Immature natural killer cell (primary cell): ENCODE results near the gene GFOD1. TPM values are rescaled to one million over a fixed set of nuclear protein-coding genes. Genes with fewer than 3 reads are reported as not detected.

Source experiments
- DNase-seq, 3 donors: peaks; one replicate each; pipeline ENCODE4 v3.0.0; 2022; ENCODE audit warnings: mixed read lengths in 1 of 3
- H3K27ac Mint-ChIP-seq, 6 donors: one replicate each; pipeline ENCODE4 v1.8.0; 2020; ENCODE audit warnings: mixed read lengths in 6 of 6, mild to moderate bottlenecking in 5 of 6, inconsistent platforms in 4 of 6, moderate library complexity in 3 of 6
- H3K27me3 Mint-ChIP-seq, 3 donors: one replicate each; pipeline ENCODE4 v1.8.0; 2020 to 2021; ENCODE audit warnings: low read depth in 3 of 3, mild to moderate bottlenecking in 3 of 3, mixed read lengths in 3 of 3, moderate library complexity in 3 of 3, inconsistent platforms in 1 of 3
- H3K36me3 Mint-ChIP-seq, 3 donors: one replicate each; pipeline ENCODE4 v1.8.0; 2020; ENCODE audit warnings: mixed read lengths in 3 of 3, inconsistent platforms in 2 of 3, mild to moderate bottlenecking in 2 of 3
- H3K4me1 Mint-ChIP-seq, 2 donors: one replicate each; pipeline ENCODE4 v1.8.0; 2020; ENCODE audit warnings: inconsistent platforms in 2 of 2, mild to moderate bottlenecking in 2 of 2, mixed read lengths in 2 of 2, moderate library complexity in 1 of 2
- H3K4me3 Mint-ChIP-seq, 5 donors: one replicate each; pipeline ENCODE4 v1.8.0; 2020; ENCODE audit warnings: mild to moderate bottlenecking in 5 of 5, mixed read lengths in 5 of 5, inconsistent platforms in 3 of 5, moderate library complexity in 3 of 5
- H3K9me3 Mint-ChIP-seq, 6 donors: one replicate each; pipeline ENCODE4 v1.8.0; 2020; ENCODE audit warnings: mild to moderate bottlenecking in 6 of 6, mixed read lengths in 6 of 6, inconsistent platforms in 4 of 6, moderate library complexity in 3 of 6
- polyA plus RNA-seq, 3 donors: library from polyadenylated mRNA; unstranded; fragments of 300-500 nt; fragmentation: Illumina TruSeq; gene quantifications; one replicate each; pipeline ENCODE4 v1.2.3, GENCODE V29; 2021

GFOD1 gene
- polyA plus RNA-seq, 3 donors from 2014 or later = 22.5 to 68.8 (median 49.3) TPM

DNA sequence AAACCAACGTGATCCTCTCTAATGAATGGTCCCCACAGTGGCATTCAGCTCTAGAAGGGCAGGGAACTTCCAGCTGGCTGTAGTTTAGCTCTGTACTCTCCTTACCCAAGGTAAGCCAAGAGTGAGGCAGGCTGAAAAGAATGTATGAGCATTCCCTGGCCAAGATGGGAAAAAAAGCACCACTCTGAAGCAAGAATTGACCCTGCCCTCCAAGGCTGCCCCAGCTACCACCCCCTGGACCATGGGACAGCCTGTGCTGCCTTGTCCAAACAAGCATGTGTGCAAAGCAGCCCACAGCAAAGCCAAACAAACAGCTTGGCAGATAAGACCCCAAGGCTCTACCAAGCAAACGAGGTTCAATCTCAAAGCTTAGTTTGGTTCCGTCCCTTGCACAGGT, 73.9 kb downstream of the GFOD1 start:
- Mint-ChIP-seq H3K4me1 (peaks cover 89 to 98% of the 10 kb centered on the region in 2 donors), H3K9me3 (no peaks in the 10 kb centered on the region), H3K36me3 (peaks cover 4 to 13% (median 11%) of the 10 kb centered on the region in 3 donors), H3K27me3 (no peaks in the 10 kb centered on the region), H3K27ac (peak overlapping the region; percentile 72 to 92 (median 80)), H3K4me3 (no peak overlapping the region)
- no peak for DNase-seq

DNA sequence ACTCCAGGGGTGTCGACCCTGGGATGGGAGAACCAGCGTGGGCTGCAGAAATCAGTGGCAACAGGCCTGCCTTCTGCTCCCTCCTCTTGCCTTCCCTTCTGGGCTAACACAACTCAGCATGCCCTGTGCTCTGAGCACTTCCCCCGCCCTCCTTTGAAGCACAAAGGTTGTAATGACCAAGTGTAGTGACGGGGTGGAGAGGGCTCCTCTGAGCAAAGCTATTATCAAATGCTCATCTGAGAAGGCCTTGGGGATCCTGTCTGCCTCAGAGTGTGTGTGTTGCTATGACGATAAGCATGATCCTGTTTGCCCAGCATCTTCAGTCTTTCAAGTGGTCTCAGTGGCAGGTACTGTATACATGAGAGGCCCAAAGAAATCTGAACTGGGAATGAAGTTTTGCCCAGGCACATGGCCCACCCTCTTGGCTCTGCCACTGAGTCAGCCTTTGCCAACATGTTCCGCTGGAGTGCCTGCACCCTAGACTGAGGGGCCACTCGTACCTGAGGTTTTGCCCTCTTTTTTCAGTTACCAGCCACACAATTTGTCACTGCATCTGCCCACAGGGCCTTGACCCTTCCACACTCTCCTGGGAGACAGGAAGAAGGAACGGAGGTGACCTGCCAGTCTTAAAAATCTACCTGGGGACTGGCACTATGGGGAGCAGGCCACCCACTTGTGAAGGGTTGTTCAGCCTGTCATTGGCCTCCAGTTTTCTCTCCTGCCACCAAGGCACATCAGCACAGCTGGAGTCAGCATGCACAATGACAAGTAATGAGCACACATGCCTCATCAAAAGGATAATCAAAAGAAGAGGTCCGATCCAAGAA, 74.5 kb downstream of the GFOD1 start:
- Mint-ChIP-seq H3K9me3 (no peaks in the 10 kb centered on the region), H3K27ac (peak overlapping the region; percentile 72 to 92 (median 80)), H3K27me3 (no peaks in the 10 kb centered on the region), H3K4me1 (peaks cover 89 to 98% of the 10 kb centered on the region in 2 donors), H3K36me3 (peaks cover 0 to 11% (median 8%) of the 10 kb centered on the region in 3 donors), H3K4me3 (no peak overlapping the region)
- DNase-seq = no peak

DNA sequence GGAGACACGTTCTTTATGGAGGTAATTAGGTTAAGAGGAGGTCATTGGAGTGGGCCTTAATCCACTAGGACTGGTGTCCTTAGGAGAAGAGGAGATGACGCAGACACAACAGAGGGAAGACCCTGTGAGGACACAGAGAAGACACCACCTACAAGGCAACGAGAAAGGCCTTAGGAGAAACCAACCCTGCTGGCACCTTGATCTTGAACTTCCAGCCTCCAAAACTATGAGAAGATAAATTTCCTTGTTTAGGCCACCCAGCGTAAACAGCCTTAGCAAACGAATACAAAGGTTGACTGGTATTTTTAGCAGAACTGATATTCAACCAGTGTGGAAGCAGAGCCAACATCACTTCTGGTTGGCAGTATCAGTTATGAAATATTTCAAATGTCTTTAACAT, 75.2 kb downstream of the GFOD1 start:
- no peak for DNase-seq
- Mint-ChIP-seq H3K36me3 (peaks cover 0 to 11% (median 9%) of the 10 kb centered on the region in 3 donors), H3K4me3 (no peak overlapping the region), H3K4me1 (peaks cover 90 to 98% of the 10 kb centered on the region in 2 donors), H3K27me3 (no peaks in the 10 kb centered on the region), H3K9me3 (no peaks in the 10 kb centered on the region), H3K27ac (peak overlapping the region; percentile 53 to 92 (median 78))

DNA sequence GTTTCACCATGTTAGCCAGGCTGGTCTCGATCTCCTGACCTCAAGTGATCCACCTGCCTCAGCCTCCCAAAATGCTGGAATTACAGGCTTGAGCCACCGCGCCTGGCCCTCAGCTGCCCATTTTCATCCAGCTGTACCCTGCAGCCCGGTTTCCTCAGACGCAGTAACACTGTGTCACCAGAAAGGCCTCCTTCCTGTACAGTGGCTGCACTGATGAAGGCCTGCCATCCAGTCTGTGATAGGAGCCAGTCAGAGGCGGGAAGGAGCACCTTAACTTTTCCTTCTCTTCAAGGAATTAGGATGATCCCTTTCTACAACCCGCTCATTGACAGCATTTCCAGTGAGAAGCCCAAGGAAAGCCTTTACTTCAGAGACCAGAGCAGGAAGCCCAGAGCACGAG, 75.9 kb downstream of the GFOD1 start:
- no peaks in the 10 kb centered on the region for H3K27me3 Mint-ChIP-seq
- H3K27ac Mint-ChIP-seq = peak overlapping the region; percentile 53 to 92 (median 81)
- H3K9me3 Mint-ChIP-seq = no peaks in the 10 kb centered on the region
- H3K4me1 Mint-ChIP-seq = peaks cover 93 to 100% of the 10 kb centered on the region in 2 donors
- H3K4me3 Mint-ChIP-seq = peak overlapping the region in 3 of 5 donors; percentile 25 to 50 (median 47)
- DNase-seq = no peak
- peaks cover 0 to 15% (median 7%) of the 10 kb centered on the region in 3 donors for H3K36me3 Mint-ChIP-seq

DNA sequence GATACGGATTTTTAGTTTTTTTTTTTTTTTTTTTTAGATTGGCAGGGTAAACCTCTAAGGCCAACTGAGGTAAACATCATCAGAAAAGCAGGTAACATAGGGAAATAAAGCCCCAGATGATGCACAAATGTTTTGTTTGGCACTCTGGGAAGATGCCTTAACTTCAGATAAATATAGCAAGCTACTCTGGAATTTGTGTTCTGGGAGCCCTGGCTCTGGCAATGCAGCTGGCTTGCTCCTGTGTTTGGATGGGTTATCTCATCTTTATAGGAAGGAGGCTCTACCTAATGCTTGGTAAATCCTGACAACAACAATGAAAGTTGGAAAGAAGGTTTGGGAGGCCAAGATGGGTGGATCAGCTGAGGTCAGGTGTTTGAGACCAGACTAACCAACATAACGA, 77.4 kb downstream of the GFOD1 start:
- Mint-ChIP-seq H3K36me3 (peaks cover 0 to 10% (median 0%) of the 10 kb centered on the region in 3 donors), H3K9me3 (no peaks in the 10 kb centered on the region), H3K4me3 (no peak overlapping the region), H3K27me3 (no peaks in the 10 kb centered on the region), H3K4me1 (peaks cover 96 to 100% of the 10 kb centered on the region in 2 donors), H3K27ac (peak overlapping the region; percentile 67 to 92 (median 82))
- DNase-seq = no peak

DNA sequence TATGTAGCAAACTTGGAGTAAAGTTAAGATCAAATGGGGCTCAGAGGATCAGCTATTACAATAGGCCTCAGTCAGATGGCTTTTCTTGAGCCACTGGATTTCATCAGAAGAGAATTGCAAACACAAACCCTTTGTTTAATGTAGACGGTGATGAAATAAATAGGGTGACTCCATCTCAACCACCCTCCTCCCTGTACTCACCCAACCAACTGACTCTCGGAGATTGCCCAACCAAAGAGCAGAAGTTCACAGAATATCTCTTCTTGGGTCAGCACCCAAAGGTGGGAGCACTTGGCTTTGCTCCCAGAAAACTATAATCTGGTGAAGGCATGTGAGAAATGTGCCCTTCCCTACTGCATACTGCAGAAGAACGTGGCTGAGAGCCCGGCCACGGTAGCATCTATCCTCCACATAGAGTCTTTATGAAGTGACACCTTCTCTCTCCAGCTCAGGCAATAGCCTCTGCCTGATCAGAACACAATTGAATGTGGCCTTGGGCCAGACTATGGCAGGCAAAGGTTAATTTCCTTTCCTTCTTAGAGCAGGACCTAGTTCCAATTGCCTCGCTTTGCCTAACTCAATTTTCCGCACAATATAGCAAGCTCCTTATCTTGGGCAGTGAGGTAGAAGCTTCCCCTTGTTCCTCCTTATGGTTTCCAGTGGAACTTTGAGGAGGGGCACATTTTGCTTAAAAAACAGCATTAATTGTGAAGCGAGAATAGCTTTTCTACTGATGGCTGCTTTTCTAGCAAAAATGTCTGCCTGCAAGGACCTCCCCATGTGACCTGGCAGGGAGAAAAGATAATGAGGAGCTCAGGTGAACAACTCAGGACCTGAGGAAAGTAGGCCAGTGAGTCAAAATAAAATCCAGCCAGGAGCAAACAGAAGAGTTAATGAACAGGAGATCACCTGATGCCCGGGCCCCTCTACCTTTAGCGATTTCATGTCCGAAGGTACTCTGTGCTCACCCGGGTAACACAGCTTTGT, 79.4 kb downstream of the GFOD1 start:
- Mint-ChIP-seq H3K9me3 (no peaks in the 10 kb centered on the region), H3K36me3 (peaks cover 0 to 10% (median 0%) of the 10 kb centered on the region in 3 donors), H3K27ac (peak overlapping the region; percentile 13 to 88 (median 58)), H3K27me3 (no peaks in the 10 kb centered on the region), H3K4me1 (peaks cover 92 to 97% of the 10 kb centered on the region in 2 donors), H3K4me3 (no peak overlapping the region)
- no peak for DNase-seq

DNA sequence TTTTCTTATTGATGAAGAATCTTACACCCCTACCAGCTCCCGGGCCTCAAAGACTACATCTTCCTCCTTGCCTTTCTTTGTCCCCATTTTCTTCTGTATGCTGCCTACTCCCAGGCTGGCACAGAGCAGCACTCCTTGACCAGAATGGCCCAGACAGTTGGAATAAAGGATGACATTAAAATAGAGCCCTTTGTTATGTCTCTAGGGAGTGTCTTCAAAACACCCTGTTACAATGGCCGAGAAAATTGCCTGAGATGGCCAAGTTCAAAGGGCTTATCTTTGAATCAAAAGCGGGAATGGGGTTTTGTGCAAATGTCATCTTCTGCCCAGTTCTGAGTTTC, 80.1 kb downstream of the GFOD1 start:
- Mint-ChIP-seq H3K27ac (peak overlapping the region; percentile 44 to 88 (median 64)), H3K4me1 (peaks cover 89 to 95% of the 10 kb centered on the region in 2 donors), H3K27me3 (no peaks in the 10 kb centered on the region), H3K9me3 (no peaks in the 10 kb centered on the region), H3K4me3 (peak overlapping the region in 1 of 5 donors; percentile 15), H3K36me3 (peaks cover 0 to 10% (median 0%) of the 10 kb centered on the region in 3 donors)
- DNase-seq = no peak

DNA sequence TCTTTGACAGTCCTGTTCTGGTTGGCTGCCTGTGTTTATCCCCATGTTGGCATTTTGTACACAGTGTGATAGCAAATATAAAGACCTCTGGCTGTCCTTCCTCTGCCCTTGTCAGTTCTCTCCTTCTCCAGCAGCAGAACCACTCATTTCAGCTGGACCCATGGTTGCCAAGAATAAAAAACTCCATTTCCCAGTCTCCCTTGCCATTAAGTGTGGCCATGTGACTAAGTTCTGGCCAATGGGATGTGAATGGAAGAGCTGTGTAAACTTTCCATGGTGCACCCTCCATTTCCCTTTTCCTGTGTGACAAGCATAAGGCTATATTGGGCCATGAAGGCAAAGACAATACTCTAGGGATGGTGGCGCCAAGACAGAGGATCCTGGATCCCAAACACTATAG, 80.6 kb downstream of the GFOD1 start:
- Mint-ChIP-seq H3K4me3 (no peak overlapping the region), H3K27me3 (no peaks in the 10 kb centered on the region), H3K36me3 (peaks cover 0 to 10% (median 0%) of the 10 kb centered on the region in 3 donors), H3K27ac (peak overlapping the region; percentile 44 to 88 (median 64)), H3K9me3 (no peaks in the 10 kb centered on the region), H3K4me1 (peaks cover 89 to 95% of the 10 kb centered on the region in 2 donors)
- no peak for DNase-seq

DNA sequence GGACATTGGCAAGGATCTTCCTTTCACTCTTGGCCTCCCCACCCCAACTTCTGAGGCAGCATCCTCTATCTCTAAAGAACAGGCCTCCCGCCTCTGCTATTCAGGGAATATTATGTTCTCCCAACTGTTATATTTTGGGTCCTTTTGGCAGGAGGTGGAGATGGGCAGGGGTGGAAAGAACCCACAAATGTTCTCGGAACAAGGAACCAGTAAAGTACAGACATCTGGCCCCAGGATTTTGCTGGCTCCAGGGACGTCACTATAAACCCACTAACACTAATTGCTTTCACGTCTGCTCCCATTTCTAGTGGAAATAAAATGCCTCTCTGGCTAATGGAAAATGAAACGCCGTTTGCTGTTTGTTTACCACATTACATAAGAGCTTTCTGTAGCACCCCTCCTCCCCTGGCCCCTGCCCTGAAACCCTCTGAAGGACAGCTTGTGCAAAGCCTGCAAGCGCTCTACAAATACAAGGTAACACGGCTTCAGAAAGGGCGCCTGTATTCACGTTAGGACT, 81.4 kb downstream of the GFOD1 start:
- peaks cover 86 to 95% of the 10 kb centered on the region in 2 donors for H3K4me1 Mint-ChIP-seq
- no peaks in the 10 kb centered on the region for H3K27me3 Mint-ChIP-seq
- peak overlapping the region; percentile 44 to 88 (median 66) for H3K27ac Mint-ChIP-seq
- H3K4me3 Mint-ChIP-seq = peak overlapping the region in 1 of 5 donors; percentile 30
- DNase-seq = no peak
- H3K9me3 Mint-ChIP-seq = no peaks in the 10 kb centered on the region
- peaks cover 0 to 10% (median 0%) of the 10 kb centered on the region in 3 donors for H3K36me3 Mint-ChIP-seq

DNA sequence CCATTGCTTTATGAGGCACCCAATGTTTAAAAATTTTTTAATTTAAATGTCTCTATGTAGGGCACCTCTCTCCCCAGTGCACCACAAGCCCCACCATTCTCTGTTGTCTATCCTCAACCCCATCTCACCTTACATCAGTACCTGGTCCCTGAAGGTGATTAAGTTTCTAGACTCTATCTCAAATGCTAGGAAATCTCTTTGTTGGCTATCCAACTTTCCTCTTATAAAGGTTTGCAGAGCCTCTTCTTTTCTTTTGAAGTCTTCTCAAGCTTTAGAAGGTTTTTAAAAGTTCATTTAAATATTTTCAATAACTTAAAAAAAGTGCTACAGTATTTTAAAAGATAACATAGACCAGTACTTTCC, 82.5 kb downstream of the GFOD1 start:
- DNase-seq = no peak
- Mint-ChIP-seq H3K4me3 (peak overlapping the region in 3 of 5 donors; percentile 8 to 58 (median 49)), H3K4me1 (peaks cover 88 to 95% of the 10 kb centered on the region in 2 donors), H3K9me3 (no peaks in the 10 kb centered on the region), H3K27me3 (no peaks in the 10 kb centered on the region), H3K36me3 (peaks cover 0 to 10% (median 0%) of the 10 kb centered on the region in 3 donors), H3K27ac (peak overlapping the region; percentile 77 to 88 (median 80))

DNA sequence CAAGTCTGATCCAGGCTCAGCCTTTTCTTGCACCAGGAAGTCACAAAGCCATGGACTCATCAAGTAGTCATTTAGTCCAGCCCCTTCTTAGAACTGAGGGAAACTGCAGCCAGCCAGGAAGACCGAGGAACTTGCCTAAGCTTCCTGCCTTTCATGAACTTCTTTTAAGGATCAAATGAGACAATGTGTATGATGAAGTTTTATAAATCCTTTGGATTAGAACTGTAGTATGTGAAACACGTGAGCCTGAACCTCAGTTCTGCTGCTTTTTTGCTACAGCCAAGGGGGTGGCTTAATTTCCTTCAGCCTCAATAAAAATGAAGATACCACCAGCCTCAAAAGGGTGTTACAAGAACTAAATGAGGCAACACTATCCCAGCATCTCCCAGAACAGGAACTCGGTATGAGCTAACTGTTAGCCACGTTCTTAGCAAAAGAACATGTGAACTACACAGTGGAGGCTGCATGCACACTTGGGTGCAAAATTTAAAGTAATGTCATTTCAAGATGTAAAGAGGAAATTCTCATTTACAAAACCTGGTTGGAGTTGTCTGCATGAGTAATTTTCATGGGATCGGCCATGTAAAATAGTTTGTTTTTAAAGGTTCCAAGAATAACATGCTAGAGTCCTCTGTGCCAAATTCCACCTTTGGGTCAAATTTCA, 83.0 kb downstream of the GFOD1 start:
- DNase-seq = peak in 1 of 3 donors; percentile 19
- no peaks in the 10 kb centered on the region for H3K9me3 Mint-ChIP-seq
- H3K27me3 Mint-ChIP-seq = no peaks in the 10 kb centered on the region
- peaks cover 89 to 95% of the 10 kb centered on the region in 2 donors for H3K4me1 Mint-ChIP-seq
- peak overlapping the region; percentile 77 to 88 (median 80) for H3K27ac Mint-ChIP-seq
- H3K36me3 Mint-ChIP-seq = peaks cover 0 to 10% (median 0%) of the 10 kb centered on the region in 3 donors
- H3K4me3 Mint-ChIP-seq = peak overlapping the region; percentile 8 to 58 (median 48)

DNA sequence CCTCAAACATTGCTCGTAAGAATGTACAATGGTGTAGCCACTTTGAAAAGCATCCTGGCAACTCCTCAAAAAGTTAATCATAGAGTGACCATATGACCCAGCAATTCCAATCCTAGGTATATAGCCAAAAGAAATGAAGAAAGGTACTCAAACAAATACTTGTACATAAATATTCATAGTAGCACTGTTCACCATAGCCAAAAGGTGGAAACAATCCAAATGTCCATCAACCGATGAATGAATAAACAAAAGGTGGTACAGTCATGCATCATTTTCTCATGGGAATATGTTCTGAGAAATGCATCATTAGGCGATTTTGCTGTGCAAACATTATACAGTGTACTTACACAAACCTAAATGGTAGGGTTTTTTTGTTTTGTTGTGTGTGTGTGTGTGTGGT, 84.7 kb downstream of the GFOD1 start:
- H3K27ac Mint-ChIP-seq = peak overlapping the region in 5 of 6 donors; percentile 39 to 72 (median 55)
- peaks cover 83 to 92% of the 10 kb centered on the region in 2 donors for H3K4me1 Mint-ChIP-seq
- no peaks in the 10 kb centered on the region for H3K27me3 Mint-ChIP-seq
- DNase-seq = no peak
- peaks cover 0 to 10% (median 0%) of the 10 kb centered on the region in 3 donors for H3K36me3 Mint-ChIP-seq
- H3K9me3 Mint-ChIP-seq = no peaks in the 10 kb centered on the region
- no peak overlapping the region for H3K4me3 Mint-ChIP-seq

DNA sequence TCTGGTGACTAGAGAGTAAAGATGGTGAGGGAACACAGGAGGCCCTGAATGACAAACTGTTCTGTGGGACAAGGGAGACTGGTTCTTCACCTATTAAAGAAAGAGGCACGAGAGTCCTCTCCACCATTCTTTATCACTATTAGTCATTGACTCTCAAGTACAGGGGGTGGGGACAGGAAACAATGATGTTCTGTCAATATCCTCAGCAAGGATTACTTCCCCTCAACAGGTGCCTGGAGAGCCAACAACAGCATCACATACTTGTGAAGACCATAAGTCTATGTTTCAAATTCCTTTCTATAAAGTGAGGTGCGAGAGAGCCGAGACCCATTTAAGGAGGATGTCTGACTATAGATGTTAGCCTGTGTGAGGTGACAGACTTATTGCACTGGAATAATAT, 86.6 kb downstream of the GFOD1 start:
- Mint-ChIP-seq H3K27me3 (peaks cover 0 to 2% (median 0%) of the 10 kb centered on the region in 3 donors), H3K9me3 (no peaks in the 10 kb centered on the region), H3K27ac (peak overlapping the region; percentile 9 to 81 (median 74)), H3K36me3 (no peaks in the 10 kb centered on the region), H3K4me3 (no peak overlapping the region), H3K4me1 (peaks cover 83 to 92% of the 10 kb centered on the region in 2 donors)
- DNase-seq = no peak
